Kidney (tissue), 14 donors: ENCODE results near the gene CTCFL. TPM values are rescaled to one million over a fixed set of nuclear protein-coding genes. Genes with fewer than 3 reads are reported as not detected.
A peak's percentile ranks its signal among the peaks of the same experiment; 100 is the strongest.

Source experiments
- DNase-seq, 5 donors: peaks; one replicate each; pipeline ENCODE4 v3.0.0-alpha.2; 2013 to 2020
- FAIRE-seq: peaks from 2 replicates; lab custom pipeline; 2012; peaks lifted over from hg19 to GRCh38; lab: Jason Lieb, UNC
- H3K27ac ChIP-seq, 2 donors: one replicate each; pipeline ENCODE4 v1.7.0; 2013; ENCODE audit warnings: low read depth in 2 of 2, low read length in 2 of 2, inconsistent platforms in 1 of 2
- H3K27me3 ChIP-seq: one replicate; pipeline ENCODE4 v1.7.1; 2013; ENCODE audit warnings: low read length, inconsistent platforms; ENCODE audit not compliant: control insufficient read depth, insufficient read depth
- H3K36me3 ChIP-seq, 3 donors: one replicate each; pipeline versions ENCODE4 v1.7.0 to v1.7.1; 2013; ENCODE audit warnings: low read length in 3 of 3, control low read depth in 1 of 3, inconsistent platforms in 1 of 3; ENCODE audit not compliant: insufficient read depth in 3 of 3, control insufficient read depth in 2 of 3
- H3K4me1 ChIP-seq, 3 donors: one replicate each; pipeline versions ENCODE4 v1.7.0 to v1.7.1; 2013; ENCODE audit warnings: low read length in 3 of 3, inconsistent platforms in 1 of 3, low read depth in 1 of 3; ENCODE audit not compliant: control insufficient read depth in 2 of 3, insufficient read depth in 2 of 3
- H3K4me3 ChIP-seq, 3 donors: one replicate each; pipeline versions ENCODE4 v1.7.0 to v1.8.1; 2013; ENCODE audit warnings: low read length in 3 of 3, control low read depth in 1 of 3, inconsistent platforms in 1 of 3
- H3K9ac ChIP-seq, 3 donors: one replicate each; pipeline versions ENCODE4 v1.7.0 to v1.7.1; 2013; ENCODE audit warnings: low read length in 3 of 3, control low read depth in 1 of 3, inconsistent platforms in 1 of 3
- H3K9me3 ChIP-seq, 3 donors: one replicate each; pipeline versions ENCODE4 v1.7.0 to v1.7.1; 2013; ENCODE audit warnings: low read length in 3 of 3, control low read depth in 1 of 3, inconsistent platforms in 1 of 3; ENCODE audit not compliant: control insufficient read depth in 2 of 3, insufficient read depth in 1 of 3
- intact Hi-C: fragments of 100-400 bp; cut with DNase I; formaldehyde crosslinking; loops from one replicate; pipeline ENCODE4 v1.11.1; 2022
- polyA plus RNA-seq: library from polyadenylated mRNA; stranded (reverse); fragments of 350-450 nt; fragmentation: Illumina TruSeq; extraction: RNeasy Lipid Tissue Mini Kit (QIAGEN cat#74804); gene quantifications from one replicate; pipeline ENCODE4 v1.2.3, GENCODE V29; 2014; ENCODE audit warnings: low read depth, low replicate concordance; ENCODE audit not compliant: insufficient read depth
- total RNA-seq: library from RNA; stranded (reverse); fragmentation: NEBNext Ultra II Directional; extraction: Animal tissue kit (Norgen Biotek cat#: 25700); gene quantifications from one replicate; pipeline ENCODE4 v1.2.1, GENCODE V29; 2021
- TF ChIP-seq, protein P1 (sequence below): IDR thresholded peaks from 3 replicates; pipeline ENCODE4 v1.5.1; 2012; ENCODE audit warnings: mild to moderate bottlenecking, moderate library complexity, borderline replicate concordance; ENCODE audit not compliant: insufficient read depth; ENCODE audit errors: extremely low read depth
- donor health status: control.
- donor health status: control.
- donor health status: control.
- donor health status: control.
- donor health status: control.
- donor health status: DM: yes; HTN: yes; CAD: no.
- donor health status: Normal renal cell carcinoma (clear cell type).

CTCFL gene
- total and polyA plus RNA-seq, 2 donors from 2014 or later = not detected

DNA sequence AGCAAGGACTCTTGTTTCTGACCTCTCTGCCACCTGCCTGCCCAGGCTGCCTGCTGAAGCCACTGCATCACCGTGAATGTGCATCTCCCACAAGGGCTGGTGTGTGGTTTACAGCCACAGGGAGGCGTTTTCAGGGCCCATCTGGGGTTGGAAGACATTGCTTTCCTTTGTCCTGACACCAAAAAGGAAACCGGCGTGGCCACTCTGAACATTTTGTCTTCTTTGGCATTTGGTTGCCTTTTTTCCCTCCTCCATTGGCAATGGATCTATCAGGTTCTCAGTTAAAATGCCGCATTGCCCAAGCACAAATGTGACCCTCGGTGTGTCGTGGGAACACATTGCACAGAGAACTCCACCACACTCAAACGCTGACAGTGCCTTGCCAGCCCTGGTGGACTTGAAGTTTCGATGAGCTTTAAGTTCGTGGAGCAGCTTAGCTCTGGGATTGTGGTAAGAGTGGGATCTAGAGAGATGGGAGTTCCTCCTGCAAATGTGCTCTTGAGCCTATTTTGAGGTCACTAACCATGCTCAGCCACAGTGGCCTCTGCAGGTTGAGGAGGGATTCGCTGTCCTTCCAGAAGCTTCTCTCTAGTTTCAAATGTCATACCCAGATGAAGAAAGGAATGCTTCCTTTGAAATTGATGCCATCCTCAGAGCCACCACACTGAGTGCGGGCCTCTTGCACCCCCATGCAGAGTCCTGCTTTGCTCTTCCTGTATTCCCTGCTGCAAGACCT lies 21.2 kb upstream of the CTCFL start:
- Histone ChIP-seq H3K36me3 (no peaks in the 10 kb centered on the region), H3K4me1 (peaks cover 2 to 25% (median 3%) of the 10 kb centered on the region in 3 donors), H3K27me3 (no peaks in the 10 kb centered on the region), H3K27ac (peak overlapping the region in 1 of 2 donors; percentile 3), H3K4me3 (no peak overlapping the region), H3K9me3 (no peaks in the 10 kb centered on the region), H3K9ac (no peak overlapping the region)
- no peak for FAIRE-seq
- peak in 1 of 5 donors; percentile 25 for DNase-seq
- intact Hi-C loops = no loop called here
- TF ChIP-seq, protein P1, sequence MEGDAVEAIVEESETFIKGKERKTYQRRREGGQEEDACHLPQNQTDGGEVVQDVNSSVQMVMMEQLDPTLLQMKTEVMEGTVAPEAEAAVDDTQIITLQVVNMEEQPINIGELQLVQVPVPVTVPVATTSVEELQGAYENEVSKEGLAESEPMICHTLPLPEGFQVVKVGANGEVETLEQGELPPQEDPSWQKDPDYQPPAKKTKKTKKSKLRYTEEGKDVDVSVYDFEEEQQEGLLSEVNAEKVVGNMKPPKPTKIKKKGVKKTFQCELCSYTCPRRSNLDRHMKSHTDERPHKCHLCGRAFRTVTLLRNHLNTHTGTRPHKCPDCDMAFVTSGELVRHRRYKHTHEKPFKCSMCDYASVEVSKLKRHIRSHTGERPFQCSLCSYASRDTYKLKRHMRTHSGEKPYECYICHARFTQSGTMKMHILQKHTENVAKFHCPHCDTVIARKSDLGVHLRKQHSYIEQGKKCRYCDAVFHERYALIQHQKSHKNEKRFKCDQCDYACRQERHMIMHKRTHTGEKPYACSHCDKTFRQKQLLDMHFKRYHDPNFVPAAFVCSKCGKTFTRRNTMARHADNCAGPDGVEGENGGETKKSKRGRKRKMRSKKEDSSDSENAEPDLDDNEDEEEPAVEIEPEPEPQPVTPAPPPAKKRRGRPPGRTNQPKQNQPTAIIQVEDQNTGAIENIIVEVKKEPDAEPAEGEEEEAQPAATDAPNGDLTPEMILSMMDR = no peak

DNA sequence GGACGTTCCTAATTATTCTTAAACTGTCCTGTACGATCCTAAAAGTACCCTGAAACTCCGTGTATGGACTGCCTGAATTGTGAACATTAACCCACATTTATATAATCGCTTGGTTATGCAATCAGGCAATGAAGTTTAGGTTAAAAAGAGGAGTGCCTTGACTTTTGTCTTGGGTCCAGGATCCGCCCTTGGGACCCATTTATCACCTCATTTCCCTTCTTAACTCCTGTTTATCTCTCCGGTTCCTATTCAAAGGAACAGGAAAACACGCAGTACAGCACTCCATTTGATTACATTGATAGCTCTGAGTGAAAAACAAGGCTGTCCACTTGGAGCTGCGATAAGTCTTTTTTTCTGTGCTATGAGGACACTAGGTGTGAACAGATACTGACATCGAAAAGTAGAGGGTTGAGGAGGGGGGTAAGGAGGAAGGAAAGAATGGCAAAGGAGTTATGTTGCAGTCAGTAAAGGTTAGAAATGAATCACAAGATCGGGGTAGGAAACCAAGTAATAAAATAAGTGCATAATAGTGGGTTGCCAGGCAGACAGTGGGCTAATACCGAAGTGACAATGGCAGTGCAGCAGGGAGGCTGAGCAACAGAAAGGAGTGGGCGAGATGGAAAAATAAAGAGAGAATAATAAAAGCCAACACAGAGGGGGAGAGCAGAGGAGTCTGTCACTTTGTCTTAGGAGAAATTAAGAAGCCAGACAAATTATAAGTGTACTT lies 20.1 kb upstream of the CTCFL start:
- intact Hi-C loops = no loop called here
- Histone ChIP-seq H3K27me3 (no peaks in the 10 kb centered on the region), H3K36me3 (no peaks in the 10 kb centered on the region), H3K27ac (peak overlapping the region in 1 of 2 donors; percentile 26), H3K4me1 (peaks cover 4 to 34% (median 7%) of the 10 kb centered on the region in 3 donors), H3K9ac (no peak overlapping the region), H3K9me3 (no peaks in the 10 kb centered on the region), H3K4me3 (no peak overlapping the region)
- TF ChIP-seq, protein P1 = no peak
- FAIRE-seq (no peak), DNase-seq (no peak)

DNA sequence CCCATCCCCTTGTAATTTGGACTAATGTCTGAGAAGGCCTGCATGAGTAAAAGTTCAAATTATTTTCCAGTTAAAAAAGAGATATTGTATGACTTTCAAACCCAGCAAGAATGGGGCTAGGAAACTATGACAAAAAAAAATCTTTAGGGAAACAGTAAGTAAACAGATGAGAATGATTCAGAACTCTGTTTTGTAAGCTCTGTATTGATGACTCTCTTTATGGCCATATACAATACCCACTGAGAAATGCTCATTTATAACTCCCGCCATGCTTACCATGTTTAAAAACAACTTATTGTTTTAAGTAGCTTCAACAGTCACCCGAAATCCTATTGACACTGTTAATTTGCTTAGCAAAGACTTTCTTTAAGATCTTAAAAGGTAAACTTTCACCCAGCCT lies 18.8 kb upstream of the CTCFL start:
- Histone ChIP-seq H3K36me3 (no peaks in the 10 kb centered on the region), H3K27ac (no peak overlapping the region), H3K9ac (no peak overlapping the region), H3K4me1 (peaks cover 4 to 34% (median 7%) of the 10 kb centered on the region in 3 donors), H3K4me3 (no peak overlapping the region), H3K9me3 (no peaks in the 10 kb centered on the region), H3K27me3 (no peaks in the 10 kb centered on the region)
- TF ChIP-seq, protein P1 = no peak
- DNase-seq = no peak
- intact Hi-C loops = no loop called here
- no peak for FAIRE-seq
